UCSD-AML1 (cell line): ENCODE results near the gene AP1S1.

Source experiments
- DNase-seq: peaks from one replicate; lab custom pipeline; 2025; ENCODE audit not compliant: unreplicated experiment; lab: John Stamatoyannopoulos, UW

The AP1S1 gene

GRCh38 chr7:101156277-101156676 lies 2.0 kb downstream of the AP1S1 start:
- DNase-seq = no peak

GRCh38 chr7:101156866-101157589 lies 2.8 kb downstream of the AP1S1 start:
- no peak for DNase-seq

- no peak for DNase-seq
Measured at GRCh38 chr7:101159696-101160674, 5.7 kb downstream of the AP1S1 start.

GRCh38 chr7:101160910-101161309 lies 6.6 kb downstream of the AP1S1 start:
- DNase-seq = no peak

GRCh38 chr7:101161692-101162471 lies 7.6 kb downstream of the AP1S1 start:
- DNase-seq = no peak

- peak; percentile 13 for DNase-seq
Measured at GRCh38 chr7:101162551-101163278, 8.4 kb downstream of the AP1S1 start.

GRCh38 chr7:101163279-101164070 lies 9.2 kb downstream of the AP1S1 start:
- peak; percentile 14 for DNase-seq

GRCh38 chr7:101164071-101164840 lies 10.0 kb downstream of the AP1S1 start:
- DNase-seq = no peak

- DNase-seq = peak; percentile 88
Measured at GRCh38 chr7:101165075-101165957, 11.0 kb downstream of the AP1S1 start, which contains the start of gene VGF. TSS of gene VGF (minus strand) at chr7:101165569. CDS start at chr7:101164843, 726 bp downstream.

GRCh38 chr7:101165958-101166647 lies 11.8 kb downstream of the AP1S1 start:
- no peak for DNase-seq

- DNase-seq = no peak
Measured at GRCh38 chr7:101166648-101166908, 12.3 kb downstream of the AP1S1 start.

GRCh38 chr7:101166909-101167644 lies 12.8 kb downstream of the AP1S1 start:
- DNase-seq = no peak

- DNase-seq = no peak
Measured at GRCh38 chr7:101167645-101168411, 13.6 kb downstream of the AP1S1 start.

- no peak for DNase-seq
Measured at GRCh38 chr7:101168412-101169049, 14.3 kb downstream of the AP1S1 start.

- DNase-seq = no peak
Measured at GRCh38 chr7:101169110-101169837, 15.0 kb downstream of the AP1S1 start.
